ENCODE measurements around the gene PDCD7.
"Not testable (repeated sequence)": the region's sequence is repeated elsewhere in the genome, so short reads cannot be mapped to it uniquely, and the experiment has no call there.

Gene PDCD7

DNA sequence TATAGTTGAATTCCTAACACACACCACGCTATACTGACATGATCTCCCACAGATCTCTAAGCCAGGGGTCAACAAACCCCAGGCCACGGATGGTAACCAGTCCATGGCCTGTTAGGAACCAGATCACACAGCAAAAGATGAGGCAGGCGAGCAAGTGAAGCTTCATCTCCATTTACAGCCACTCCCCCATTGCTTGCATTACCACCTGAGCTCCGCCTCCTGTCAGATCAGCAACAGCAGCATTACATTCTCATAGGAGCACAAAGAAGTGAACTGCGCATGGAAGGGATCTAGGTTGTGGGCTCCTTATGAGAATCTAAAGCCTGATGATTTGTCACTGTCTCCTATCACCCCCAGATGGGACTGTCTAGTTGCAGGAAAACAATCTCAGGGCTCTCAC lies 2.7 kb downstream of the PDCD7 start:
- no peak for DNase-seq (ENCODE audit: low read depth in 4 of 4, low spot score in 1 of 4)

- DNase-seq (ENCODE audit: low read depth in 4 of 4, low spot score in 1 of 4) = no peak
Observed at GRCh38 chr15:65115542-65115941, 18.1 kb downstream of the PDCD7 start.

GRCh38 chr15:65115086-65115485 lies 18.5 kb downstream of the PDCD7 start, which contains the start of gene UBAP1L:
Gene UBAP1L (minus strand): TSS chr15:65115200. CDS start chr15:65106215, 8,985 bp downstream.
- DNase-seq (ENCODE audit: low read depth in 4 of 4, low spot score in 1 of 4) = no peak

DNA sequence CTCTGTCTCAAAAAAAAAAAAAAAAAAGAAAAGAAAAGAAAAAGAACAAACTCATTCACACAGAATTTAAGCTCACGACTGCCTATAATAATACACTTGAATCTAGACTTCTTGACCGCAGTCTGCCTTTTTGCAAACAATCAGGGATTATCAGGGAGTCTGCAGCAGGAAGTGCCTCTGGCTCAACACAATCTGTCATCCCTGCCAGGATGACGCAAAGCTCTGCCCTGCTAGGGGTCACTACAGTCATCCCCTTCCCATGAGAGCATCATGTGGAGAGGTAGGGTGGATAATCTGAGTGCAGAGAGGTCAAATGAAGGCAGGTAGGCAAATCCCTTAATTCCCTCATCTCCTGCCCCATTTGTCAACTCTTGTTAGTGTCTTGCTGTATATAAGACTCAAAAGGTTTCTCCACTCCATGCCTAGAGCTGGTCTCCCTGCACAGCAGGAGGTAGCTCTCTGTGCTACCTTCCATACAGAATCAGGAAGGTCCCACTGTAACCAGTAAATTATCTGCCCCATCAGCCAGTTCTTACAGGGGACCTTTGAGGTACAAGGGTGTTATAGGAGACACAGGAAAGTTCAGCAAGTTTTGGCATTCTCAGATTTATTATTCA lies 22.8 kb downstream of the PDCD7 start:
- no peak for DNase-seq (ENCODE audit: low read depth in 4 of 4, low spot score in 1 of 4)

DNA sequence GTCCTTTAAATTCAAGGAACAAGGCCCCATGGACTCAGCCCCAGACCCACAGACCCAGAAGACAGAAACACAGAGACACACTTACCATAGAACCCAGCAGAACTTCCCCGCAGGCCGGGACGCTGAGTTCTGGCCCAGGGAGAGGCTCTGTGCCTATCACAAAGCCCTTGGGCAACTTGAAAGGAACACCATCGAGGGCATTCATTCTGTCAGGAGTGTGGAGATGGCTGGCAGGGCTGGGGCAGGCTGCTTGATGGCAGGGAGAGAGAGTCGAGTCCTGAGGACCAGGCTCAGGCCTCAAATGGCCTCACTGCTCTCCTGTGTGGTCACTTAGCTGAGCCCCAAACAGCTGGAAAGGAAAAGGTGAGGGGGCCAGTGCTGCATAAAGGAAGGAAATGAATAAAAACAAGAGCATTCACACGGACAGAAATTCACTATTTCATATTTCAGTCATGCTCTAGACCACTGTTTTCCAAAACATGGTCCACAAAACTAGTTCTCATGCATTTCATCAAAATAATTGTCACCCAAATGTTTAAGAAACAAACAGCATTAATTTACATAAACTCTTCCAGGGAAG lies 27.5 kb downstream of the PDCD7 start:
- no peak for DNase-seq (ENCODE audit: low read depth in 4 of 4, low spot score in 1 of 4)

GRCh38 chr15:65105038-65105437 lies 28.6 kb downstream of the PDCD7 start:
- no peak for DNase-seq (ENCODE audit: low read depth in 4 of 4, low spot score in 1 of 4)

DNA sequence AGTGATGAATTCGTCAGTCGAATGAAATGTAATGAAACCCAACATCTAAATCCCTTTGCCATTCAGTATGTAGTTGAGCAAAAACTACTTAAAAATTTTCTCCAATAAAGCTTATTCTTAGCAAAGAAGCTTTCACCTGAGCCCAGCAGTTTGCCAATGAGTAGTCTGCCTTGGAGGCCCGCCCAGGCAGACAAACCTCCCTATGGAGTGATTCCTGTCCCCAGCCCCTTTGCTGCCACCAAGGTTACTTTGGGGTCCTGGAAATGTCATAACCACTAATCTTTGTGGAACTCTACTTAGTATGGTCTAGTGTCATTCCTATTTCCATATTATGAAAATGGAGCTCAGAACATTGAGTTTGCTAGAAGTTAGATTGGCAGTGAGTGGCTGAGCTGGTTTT lies 30.7 kb downstream of the PDCD7 start:
- DNase-seq (ENCODE audit: low read depth in 4 of 4, low spot score in 1 of 4) = no peak

- DNase-seq (ENCODE audit: low read depth in 4 of 4, low spot score in 1 of 4) = no peak
Observed at GRCh38 chr15:65101891-65102708, 31.5 kb downstream of the PDCD7 start.

GRCh38 chr15:65101411-65101890 lies 32.2 kb downstream of the PDCD7 start:
- peak; percentile 18 to 35 (median 26) for DNase-seq (ENCODE audit: low read depth in 4 of 4, low spot score in 1 of 4)

- no peak for DNase-seq (ENCODE audit: low read depth in 4 of 4, low spot score in 1 of 4)
Observed at GRCh38 chr15:65100442-65100841, 33.2 kb downstream of the PDCD7 start.

DNA sequence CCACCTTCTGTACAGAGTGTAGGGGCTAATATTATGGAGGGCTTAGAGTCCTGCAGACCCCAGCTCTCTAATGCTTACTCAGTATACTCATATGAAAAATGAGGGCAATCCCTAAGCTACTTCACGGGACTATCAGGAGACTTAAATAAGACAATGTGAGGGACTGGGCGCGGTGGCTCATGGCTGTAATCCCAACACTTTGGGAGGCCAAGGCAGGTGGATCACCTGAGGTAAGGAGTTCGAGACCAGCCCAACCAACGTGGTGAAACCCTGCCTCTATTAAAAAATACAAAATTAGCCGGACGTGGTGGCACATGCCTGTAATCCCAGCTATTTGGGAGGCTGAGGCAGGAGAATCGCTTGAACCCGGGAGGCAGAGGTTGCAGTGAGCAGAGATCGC lies 33.8 kb downstream of the PDCD7 start:
- DNase-seq (ENCODE audit: low read depth in 4 of 4, low spot score in 1 of 4) = not testable (repeated sequence)

DNA sequence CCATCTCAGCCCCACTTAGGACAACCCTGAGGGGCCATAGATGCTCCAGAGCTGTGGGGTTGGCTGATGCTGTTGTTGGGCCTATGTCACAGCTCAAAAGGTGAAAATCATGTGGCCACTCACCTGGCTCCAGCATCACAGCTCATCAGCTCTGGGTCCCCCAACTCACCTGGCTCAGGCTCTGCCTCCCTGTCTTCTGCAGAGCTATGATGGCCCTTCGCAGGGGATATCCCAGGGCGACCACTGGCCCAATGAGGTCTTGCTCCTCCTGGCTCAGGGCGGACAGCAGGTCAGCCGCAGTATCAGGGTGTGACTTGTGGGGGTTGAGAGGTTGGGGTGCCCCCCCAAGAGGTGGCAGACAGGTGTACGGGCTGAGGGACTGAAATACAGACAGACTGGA lies 34.3 kb downstream of the PDCD7 start:
- DNase-seq (ENCODE audit: low read depth in 4 of 4, low spot score in 1 of 4) = no peak

DNA sequence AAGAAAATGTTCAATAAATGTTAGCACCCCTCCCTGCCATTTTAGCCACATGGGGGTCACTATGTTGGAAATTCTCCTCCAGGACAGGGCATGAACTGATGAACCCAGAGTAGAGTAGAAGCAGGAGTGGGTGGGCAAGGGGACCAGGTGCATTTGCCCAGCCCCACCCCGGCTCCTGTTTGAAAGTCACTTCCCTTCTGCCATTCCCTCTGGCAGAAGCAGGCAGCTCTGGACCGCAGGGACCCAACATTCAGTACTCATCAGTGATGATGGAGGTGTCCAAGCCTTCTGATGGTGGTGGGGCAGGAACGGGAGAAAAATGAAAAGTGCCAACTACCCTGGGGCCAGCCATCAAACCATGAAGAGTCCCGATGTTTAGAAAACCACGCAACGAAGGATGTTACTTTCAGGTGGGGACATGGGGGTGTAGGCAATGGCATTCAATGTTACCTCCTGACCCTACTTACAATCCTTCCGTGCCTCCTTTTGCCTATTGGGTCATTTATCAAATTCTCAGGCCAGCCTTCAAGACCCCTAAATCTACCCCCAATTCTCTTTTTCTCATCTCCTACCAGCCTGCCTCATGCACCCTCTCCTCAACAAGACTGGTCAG lies 35.9 kb downstream of the PDCD7 start:
- DNase-seq (ENCODE audit: low read depth in 4 of 4, low spot score in 1 of 4) = no peak

DNA sequence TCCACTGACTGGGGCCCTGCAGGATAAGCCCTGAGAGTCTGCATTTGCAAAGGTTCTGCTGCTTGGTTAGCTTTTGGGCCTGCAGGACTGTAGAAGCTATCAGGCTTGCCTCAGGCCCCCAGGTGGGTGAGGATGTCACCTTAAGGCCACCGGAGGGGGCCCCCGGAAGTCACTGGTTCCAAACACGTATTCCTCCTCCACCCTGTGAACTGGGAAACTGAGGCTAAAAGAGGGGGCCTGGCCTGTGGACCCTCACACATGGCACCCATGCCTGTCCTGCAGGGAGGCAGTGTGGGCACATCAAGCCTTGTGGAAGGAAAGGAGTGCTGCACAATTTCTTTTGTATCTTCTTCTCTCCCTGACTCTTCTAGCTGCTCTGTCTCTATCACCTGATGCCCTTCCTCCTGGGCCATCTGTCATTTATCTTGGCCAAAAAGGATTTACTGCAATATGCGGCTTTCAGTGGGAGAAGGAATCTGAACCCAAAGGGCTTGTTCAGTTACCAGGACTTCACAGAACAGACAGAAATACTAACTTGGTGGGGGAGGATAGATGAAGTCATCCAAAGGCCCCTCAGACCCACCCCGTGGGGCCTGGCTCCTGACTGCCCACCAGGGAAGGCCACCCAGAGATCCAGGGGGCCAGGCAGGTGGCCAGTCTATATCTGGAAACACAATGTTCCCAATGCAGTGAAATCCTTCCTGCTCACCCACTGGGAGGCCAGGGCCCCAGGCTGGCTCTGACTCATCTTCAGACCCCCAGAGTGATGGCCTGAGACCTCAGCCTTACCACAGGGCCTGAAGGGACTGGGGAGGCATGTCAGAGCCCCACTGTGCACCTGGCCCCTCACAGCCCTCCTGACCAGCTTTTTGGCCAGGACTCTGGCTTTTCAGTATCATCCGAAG lies 36.9 kb downstream of the PDCD7 start:
- no peak for DNase-seq (ENCODE audit: low read depth in 4 of 4, low spot score in 1 of 4)

DNA sequence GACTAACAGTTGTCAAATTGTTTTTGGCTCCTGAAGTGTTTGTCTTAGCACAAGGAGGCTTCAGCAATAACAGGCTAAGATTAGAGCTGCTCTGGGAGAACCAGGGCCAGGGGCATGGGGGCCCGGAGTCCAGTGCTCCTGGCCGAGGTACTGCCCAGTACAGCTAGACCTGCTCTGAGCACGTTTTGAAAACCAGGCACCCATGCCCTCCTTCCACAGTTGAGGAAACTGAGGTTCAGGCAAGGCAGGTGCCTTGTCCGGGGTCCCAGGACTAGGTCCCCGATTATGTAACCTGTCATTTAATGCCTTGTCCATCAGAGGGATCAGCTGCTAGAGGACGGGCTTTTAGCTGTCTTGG lies 37.9 kb downstream of the PDCD7 start:
- no peak for DNase-seq (ENCODE audit: low read depth in 4 of 4, low spot score in 1 of 4)

DNA sequence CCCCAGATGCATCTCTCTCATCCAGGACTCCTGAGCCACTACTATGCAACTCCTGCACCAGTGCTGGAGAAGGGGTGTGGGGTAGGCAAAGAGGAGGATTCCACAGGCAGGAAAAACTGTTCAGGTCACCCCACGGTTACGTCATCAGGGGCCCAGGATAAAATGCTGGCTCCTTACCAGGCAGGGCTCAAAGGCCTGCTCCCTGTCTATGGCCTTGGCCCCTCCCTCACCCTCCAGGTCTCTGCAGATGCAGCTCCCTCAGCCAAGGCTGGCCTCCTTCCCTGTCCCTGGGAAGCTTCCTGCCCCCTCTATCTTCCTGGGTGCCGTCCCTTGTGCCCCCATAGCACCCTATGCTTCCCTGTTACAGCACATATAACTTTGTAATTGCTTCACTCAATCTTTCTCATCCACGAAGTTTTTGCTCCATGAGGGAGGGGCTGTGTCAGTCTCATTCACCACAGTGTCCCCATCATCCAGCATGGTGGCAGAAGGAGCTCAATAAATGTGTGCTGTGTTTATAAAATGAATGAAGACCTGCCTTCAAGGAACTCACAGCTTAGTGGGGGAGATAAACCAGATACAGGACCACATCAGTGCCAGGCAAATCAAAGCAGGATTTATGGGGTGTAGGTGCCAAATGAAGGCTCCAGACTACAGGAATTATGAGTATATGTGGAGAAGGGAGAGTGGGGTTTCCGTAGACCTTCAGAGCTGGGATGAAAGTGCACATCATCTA lies 38.4 kb downstream of the PDCD7 start:
- DNase-seq (ENCODE audit: low read depth in 4 of 4, low spot score in 1 of 4) = no peak

DNA sequence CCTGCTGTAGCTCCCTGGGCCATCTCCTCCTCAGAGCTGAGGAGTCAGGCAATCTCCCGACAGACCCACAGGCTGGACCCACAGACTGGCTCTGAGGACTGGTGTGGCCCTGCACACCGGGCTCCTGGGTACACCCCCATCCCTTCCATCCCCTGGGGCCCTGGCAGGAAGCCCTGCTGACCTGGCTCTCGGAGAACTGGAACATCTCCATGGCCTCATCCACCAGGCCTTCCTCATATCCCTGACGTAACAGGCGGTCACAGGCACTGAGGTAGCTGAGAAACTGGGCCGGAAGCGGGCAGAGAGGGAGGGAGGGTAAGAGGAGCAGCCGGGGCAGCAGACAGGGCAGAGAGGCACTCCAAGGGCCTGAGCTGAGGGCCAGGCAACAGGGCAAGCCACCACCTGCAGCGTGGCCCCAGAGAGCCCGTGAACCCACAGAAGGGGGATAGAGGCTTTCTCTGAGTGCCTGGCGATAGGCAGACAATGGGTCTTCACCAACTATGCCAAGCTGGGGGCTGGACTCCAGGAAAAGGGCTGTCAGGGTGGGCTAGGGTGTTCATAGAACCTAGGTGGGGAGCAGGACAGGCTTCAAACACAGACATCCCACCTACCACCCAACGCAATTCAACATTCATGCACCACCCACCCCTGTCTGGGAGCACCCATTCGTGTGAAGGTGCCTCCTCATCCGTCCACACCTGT lies 39.2 kb downstream of the PDCD7 start:
- DNase-seq (ENCODE audit: low read depth in 4 of 4, low spot score in 1 of 4) = no peak

GRCh38 chr15:65093793-65094170 lies 39.8 kb downstream of the PDCD7 start:
- not testable (repeated sequence) for DNase-seq (ENCODE audit: low read depth in 4 of 4, low spot score in 1 of 4)

Data from stimulated activated CD4-positive, alpha-beta T cell treated with anti-CD3 and anti-CD28 coated beads, Interleukin-1b, Interleukin-23, amount 100 ng/mL, for 24 hours (primary cell).